Naive thymus-derived CD8-positive, alpha-beta T cell (primary cell): ENCODE results near the gene RAB33B. TPM values are rescaled to one million over a fixed set of nuclear protein-coding genes. Genes with fewer than 3 reads are reported as not detected.
A peak's percentile ranks its signal among the peaks of the same experiment; 100 is the strongest.

Experiments
- ATAC-seq, 2 donors: fragments of 150-1000 bp; cut with Tn5 transposase in 1 of 2; sonication (Bioruptor Pico), chemical (Tn5 transposase) in 1 of 2; 1 replicate in 1 of 2; 2 replicates in 1 of 2; pipeline ENCODE4 v1.10.0; 2021; ENCODE audit warnings: mild to moderate bottlenecking in 2 of 2, moderate library complexity in 2 of 2
- POLR2A ChIA-PET: fragments of 350-600 bp; sonication (Branson Sonifier 250); formaldehyde crosslinking; loops from one replicate; lab custom pipeline; 2021; ENCODE audit warnings: antibody characterized with exemption; lab: Charles Lee
- DNase-seq, 10 donors: peaks; one replicate each; pipeline versions ENCODE4 v3.0.0 to v3.0.0-alpha.2; 2020 to 2022
- H3K27ac Mint-ChIP-seq, 10 donors: one replicate each; pipeline ENCODE4 v1.8.0; 2020 to 2022; ENCODE audit warnings: mild to moderate bottlenecking in 10 of 10, mixed read lengths in 10 of 10, moderate library complexity in 4 of 10, inconsistent platforms in 1 of 10
- H3K27me3 Mint-ChIP-seq, 5 donors: one replicate each; pipeline ENCODE4 v1.8.0; 2021 to 2022; ENCODE audit warnings: mixed read lengths in 5 of 5
- H3K36me3 Mint-ChIP-seq, 3 donors: one replicate each; pipeline ENCODE4 v1.8.0; 2020 to 2022; ENCODE audit warnings: mixed read lengths in 3 of 3, mild to moderate bottlenecking in 2 of 3, inconsistent platforms in 1 of 3
- H3K4me1 Mint-ChIP-seq, 4 donors: one replicate each; pipeline ENCODE4 v1.8.0; 2021 to 2022; ENCODE audit warnings: mixed read lengths in 4 of 4
- H3K4me3 Mint-ChIP-seq, 10 donors: one replicate each; pipeline ENCODE4 v1.8.0; 2020 to 2022; ENCODE audit warnings: mild to moderate bottlenecking in 10 of 10, mixed read lengths in 10 of 10, moderate library complexity in 6 of 10, inconsistent platforms in 1 of 10
- H3K9me3 Mint-ChIP-seq, 9 donors: one replicate each; pipeline ENCODE4 v1.8.0; 2020 to 2022; ENCODE audit warnings: mixed read lengths in 9 of 9, mild to moderate bottlenecking in 3 of 9, inconsistent platforms in 1 of 9, moderate library complexity in 1 of 9
- polyA plus RNA-seq, 3 donors: library from polyadenylated mRNA; unstranded; fragments of 300-500 nt; fragmentation: Illumina TruSeq; gene quantifications; one replicate each; pipeline ENCODE4 v1.2.3, GENCODE V29; 2021
- total RNA-seq, 8 experiments: library from RNA in 2 of 8; stranded (reverse) in 2 of 8; gene quantifications; one replicate each; pipeline ENCODE4 v1.2.3 and lab custom pipeline; 2021 to 2026

RAB33B gene
- total and polyA plus RNA-seq, 5 experiments from 2014 or later = 6.4 to 13.3 (median 6.9) TPM

DNA sequence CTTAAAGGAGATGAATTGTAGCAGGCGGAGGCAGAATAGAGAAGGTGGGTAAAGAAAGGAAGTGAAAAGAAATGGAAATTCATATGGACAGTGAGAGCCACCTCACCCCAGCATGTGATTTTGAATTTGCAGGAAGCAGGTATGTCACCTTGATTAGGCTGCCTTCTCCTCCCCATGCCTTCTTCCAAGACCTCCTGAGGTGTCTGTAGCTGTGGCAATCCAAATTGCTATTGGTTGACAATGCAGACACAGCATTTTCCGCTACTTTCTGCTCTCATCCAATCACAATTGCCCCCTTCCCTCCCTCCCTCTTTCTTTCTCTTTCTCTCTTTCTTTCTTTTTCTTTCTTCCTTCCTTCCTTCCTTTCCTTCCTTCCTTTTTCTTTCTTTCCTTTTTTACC lies 38.5 kb downstream of the RAB33B start:
- Mint-ChIP-seq H3K36me3 (no peaks in the 10 kb centered on the region), H3K4me1 (no peaks in the 10 kb centered on the region)
- POLR2A ChIA-PET = no interaction called here

DNA sequence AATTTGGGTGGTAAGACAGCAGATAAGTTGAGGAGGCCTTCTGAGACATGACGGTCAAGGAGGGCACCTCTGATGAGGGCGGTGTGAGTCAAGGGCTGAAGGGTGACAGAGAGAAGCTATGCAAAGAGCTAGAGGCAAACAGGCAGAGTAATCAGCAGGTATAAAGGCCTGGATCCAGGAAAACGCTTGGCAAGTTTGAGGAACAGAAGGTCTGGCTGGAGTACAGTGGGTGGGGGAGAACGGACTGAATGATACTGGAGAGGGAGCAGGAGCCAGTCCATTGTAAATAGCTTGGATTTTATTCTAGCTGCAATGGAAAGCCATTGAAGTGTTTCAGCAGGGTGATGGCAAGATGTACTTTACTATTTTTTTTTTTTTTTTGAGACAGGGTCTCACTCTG lies 39.3 kb downstream of the RAB33B start:
- POLR2A ChIA-PET = interaction anchor here (0.5 kb wide), 1 partner anchor 158 kb away, joined by 3 read pairs; no protein-coding TSS in a partner anchor
- H3K27me3 Mint-ChIP-seq = peaks cover 0 to 11% (median 2%) of the 10 kb centered on the region in 5 donors

More for the DNA sequence above, 38.5 kb downstream of the RAB33B start:
- Mint-ChIP-seq H3K27me3 (peaks cover 0 to 11% (median 2%) of the 10 kb centered on the region in 5 donors), H3K4me3 (no peak overlapping the region), H3K27ac (no peak overlapping the region), H3K9me3 (no peaks in the 10 kb centered on the region)
- ATAC-seq = no peak
- DNase-seq = no peak

DNA sequence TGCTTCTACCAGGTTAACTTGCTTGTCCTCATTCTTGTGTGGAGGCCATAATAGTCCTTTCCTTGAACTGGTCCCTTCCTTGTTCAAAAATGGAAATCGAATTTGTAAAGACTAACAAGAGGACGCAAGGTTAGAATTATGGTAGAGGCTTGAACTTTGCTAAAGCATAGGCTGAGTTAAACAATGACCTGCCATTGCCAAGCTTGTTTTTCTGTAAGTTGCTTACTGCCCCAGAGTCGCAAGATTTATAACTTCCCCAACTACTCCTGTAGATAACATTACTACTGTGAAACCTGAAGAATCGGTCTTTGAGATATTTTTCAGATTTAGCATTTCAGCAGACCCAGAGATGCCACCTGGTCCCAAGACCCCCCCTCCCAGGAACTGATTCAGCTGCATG lies 45.3 kb downstream of the RAB33B start:
- POLR2A ChIA-PET = no interaction called here
- Mint-ChIP-seq H3K27me3 (peaks cover 0 to 23% (median 8%) of the 10 kb centered on the region in 5 donors), H3K27ac (no peak overlapping the region), H3K4me3 (no peak overlapping the region), H3K4me1 (no peaks in the 10 kb centered on the region), H3K9me3 (peaks cover 0 to 4% (median 0%) of the 10 kb centered on the region in 9 donors), H3K36me3 (peaks cover 0 to 4% (median 0%) of the 10 kb centered on the region in 3 donors)
- DNase-seq (no peak), ATAC-seq (no peak)

More for the DNA sequence above, 39.3 kb downstream of the RAB33B start:
- no peak for DNase-seq
- Mint-ChIP-seq H3K36me3 (no peaks in the 10 kb centered on the region), H3K4me3 (no peak overlapping the region), H3K27ac (no peak overlapping the region), H3K9me3 (no peaks in the 10 kb centered on the region), H3K4me1 (no peaks in the 10 kb centered on the region)
- no peak for ATAC-seq

DNA sequence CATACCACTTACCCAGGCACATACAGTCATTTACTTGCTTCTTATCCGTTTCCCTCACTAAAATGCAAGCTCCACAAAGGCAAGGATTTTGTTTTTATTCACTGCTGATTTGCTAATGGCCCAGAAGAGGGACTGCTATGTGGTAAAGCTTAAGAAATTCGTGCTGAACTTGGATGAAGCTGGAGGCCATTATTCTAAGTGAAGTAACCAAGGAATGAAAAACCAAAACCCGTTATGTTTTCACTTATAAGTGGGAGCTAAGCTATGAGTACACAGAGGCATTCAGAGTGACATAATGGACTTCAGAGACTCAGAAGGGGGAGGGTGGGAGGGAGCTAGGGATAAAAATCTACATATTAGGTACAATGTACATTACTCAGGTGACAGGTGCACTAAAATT lies 47.2 kb downstream of the RAB33B start:
- POLR2A ChIA-PET = no interaction called here
- peaks cover 0 to 23% (median 6%) of the 10 kb centered on the region in 5 donors for H3K27me3 Mint-ChIP-seq
- DNase-seq = no peak

DNA sequence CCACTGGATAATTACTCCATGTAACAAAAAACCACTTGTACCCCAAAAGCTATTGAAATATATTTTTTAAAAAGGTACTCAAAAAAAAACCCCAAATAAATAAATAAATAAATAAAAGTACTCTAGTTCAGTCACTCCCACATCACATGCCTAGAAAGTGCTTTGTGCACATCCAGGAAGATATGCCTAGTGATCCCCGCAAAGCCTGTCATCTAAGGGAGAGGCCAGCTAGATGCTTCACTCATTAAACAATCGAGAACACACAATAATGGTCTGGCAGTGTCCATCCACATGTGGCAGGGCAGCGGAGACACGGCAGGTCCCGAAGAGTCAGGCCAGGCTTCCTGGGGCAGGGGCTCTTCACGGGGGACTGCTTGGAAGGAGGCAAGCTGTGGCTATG lies 47.6 kb downstream of the RAB33B start:
- POLR2A ChIA-PET = no interaction called here
- peaks cover 0 to 4% (median 0%) of the 10 kb centered on the region in 9 donors for H3K9me3 Mint-ChIP-seq
- no peak overlapping the region for H3K4me3 Mint-ChIP-seq
- peaks cover 0 to 23% (median 6%) of the 10 kb centered on the region in 5 donors for H3K27me3 Mint-ChIP-seq
- H3K36me3 Mint-ChIP-seq = peaks cover 0 to 4% (median 0%) of the 10 kb centered on the region in 3 donors
- no peaks in the 10 kb centered on the region for H3K4me1 Mint-ChIP-seq
- ATAC-seq = no peak
- no peak for DNase-seq
- no peak overlapping the region for H3K27ac Mint-ChIP-seq

More for the DNA sequence above, 47.2 kb downstream of the RAB33B start:
- no peak overlapping the region for H3K4me3 Mint-ChIP-seq
- peaks cover 0 to 4% (median 0%) of the 10 kb centered on the region in 9 donors for H3K9me3 Mint-ChIP-seq
- no peaks in the 10 kb centered on the region for H3K4me1 Mint-ChIP-seq
- no peak overlapping the region for H3K27ac Mint-ChIP-seq
- ATAC-seq = no peak
- H3K36me3 Mint-ChIP-seq = peaks cover 0 to 4% (median 0%) of the 10 kb centered on the region in 3 donors

DNA sequence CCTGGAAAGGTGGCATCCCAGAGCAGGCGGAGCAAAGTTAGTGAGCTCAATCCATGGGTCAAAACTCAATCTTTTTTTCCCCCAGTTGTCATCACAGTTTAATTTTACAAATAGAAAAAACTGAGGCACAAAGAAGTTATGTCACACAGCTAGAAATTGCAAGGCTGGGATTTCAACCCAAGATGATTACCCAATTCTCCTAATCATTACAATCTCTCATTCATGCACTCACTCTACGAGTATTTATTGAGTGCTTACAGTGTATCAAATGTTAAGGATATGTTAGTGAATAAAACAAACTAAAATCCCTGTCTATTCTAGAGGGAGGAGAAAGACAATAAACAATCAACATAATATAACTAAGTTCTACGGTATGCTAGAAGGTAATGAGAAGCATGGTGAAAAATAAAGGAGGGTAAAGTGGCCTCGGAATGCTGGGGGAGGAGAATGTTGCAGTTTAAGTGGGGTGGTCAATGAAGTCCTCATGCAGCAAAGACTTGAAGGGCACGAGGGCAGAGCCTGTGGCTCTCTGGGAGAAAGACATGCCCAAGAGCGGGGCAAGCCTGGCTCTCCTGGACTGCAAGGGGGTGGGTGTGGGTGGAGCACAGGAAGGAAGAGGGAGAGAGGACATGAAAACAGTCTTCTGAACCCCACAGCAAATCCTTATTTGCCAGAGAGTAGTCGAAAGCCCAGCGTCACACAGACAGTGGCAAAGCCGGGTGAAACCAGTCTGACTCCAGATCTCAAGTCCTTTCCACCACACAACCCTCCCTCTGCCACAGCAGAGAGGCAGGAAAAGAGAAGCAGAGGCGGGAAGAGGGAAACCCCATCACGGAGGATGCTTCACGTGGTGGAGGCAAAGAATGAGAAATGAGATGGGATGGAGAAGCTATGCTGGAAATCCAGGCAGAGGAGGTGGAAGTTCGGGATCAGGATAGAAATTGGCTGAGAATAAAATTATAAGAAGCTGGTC lies 48.3 kb downstream of the RAB33B start:
- Mint-ChIP-seq H3K4me3 (no peak overlapping the region), H3K27me3 (peaks cover 0 to 23% (median 6%) of the 10 kb centered on the region in 5 donors), H3K4me1 (no peaks in the 10 kb centered on the region), H3K36me3 (peaks cover 0 to 4% (median 0%) of the 10 kb centered on the region in 3 donors), H3K27ac (no peak overlapping the region), H3K9me3 (peaks cover 0 to 4% (median 0%) of the 10 kb centered on the region in 9 donors)
- POLR2A ChIA-PET = no interaction called here
- DNase-seq (no peak), ATAC-seq (no peak)

DNA sequence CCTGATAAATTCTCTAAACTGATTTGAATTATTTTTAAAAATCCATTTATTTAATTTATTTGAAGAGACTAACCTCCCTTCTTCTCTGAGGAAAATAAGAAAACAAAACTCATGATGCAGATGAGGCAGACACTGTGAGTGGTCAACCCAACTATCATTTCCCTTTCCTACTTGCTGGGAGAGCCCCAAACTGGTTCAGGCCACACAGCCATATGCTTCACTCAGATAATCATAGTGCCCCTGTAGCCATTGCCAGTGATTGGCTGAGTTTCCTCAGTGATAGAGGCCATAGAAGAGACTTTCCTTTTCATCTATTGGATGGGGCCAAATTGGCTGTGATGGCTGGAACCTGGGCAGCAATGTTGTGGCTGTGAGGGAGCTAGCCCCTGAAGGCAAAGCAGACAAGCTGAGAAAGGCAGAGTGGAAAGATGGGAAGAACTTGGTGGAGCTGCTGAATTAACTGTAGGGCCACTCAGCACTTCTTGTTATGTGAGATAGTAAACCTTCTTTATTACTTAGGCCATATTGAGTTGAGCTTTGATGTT lies 49.8 kb downstream of the RAB33B start:
- no peak overlapping the region for H3K27ac Mint-ChIP-seq
- no peaks in the 10 kb centered on the region for H3K4me1 Mint-ChIP-seq
- no peak overlapping the region for H3K4me3 Mint-ChIP-seq
- H3K9me3 Mint-ChIP-seq = peaks cover 0 to 4% (median 0%) of the 10 kb centered on the region in 9 donors
- peaks cover 0 to 23% (median 6%) of the 10 kb centered on the region in 5 donors for H3K27me3 Mint-ChIP-seq
- POLR2A ChIA-PET = interaction anchor here (0.6 kb wide), 2 partner anchors 58 to 647 kb away, joined by 3 read pairs; no protein-coding TSS in a partner anchor
- ATAC-seq (no peak), DNase-seq (no peak)
- H3K36me3 Mint-ChIP-seq = peaks cover 0 to 4% (median 0%) of the 10 kb centered on the region in 3 donors

DNA sequence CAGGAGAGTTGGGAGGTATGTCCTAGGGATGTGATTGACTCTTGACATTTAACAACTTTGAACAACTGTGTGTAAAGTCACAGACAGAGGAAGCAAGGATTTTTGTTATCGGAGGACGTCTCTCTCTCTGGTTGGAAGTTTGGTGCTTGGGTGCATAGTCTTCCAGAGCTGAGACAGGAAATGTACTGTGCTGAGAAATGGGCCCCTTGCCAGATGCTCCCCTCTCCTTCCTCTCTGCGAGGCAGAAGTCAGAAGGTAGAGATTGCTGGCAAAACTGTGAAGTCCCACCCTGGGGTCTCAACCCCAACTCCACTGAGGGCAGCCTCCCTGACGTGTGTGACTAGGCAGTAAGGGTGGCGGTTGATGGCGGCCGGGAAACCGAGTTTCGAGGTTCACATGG lies 52.9 kb downstream of the RAB33B start:
- Mint-ChIP-seq H3K4me3 (no peak overlapping the region), H3K27me3 (peaks cover 0 to 11% (median 4%) of the 10 kb centered on the region in 5 donors), H3K4me1 (no peaks in the 10 kb centered on the region), H3K27ac (no peak overlapping the region), H3K9me3 (peaks cover 0 to 4% (median 0%) of the 10 kb centered on the region in 9 donors), H3K36me3 (peaks cover 0 to 4% (median 0%) of the 10 kb centered on the region in 3 donors)
- no peak for ATAC-seq
- no peak for DNase-seq
- POLR2A ChIA-PET = no interaction called here

DNA sequence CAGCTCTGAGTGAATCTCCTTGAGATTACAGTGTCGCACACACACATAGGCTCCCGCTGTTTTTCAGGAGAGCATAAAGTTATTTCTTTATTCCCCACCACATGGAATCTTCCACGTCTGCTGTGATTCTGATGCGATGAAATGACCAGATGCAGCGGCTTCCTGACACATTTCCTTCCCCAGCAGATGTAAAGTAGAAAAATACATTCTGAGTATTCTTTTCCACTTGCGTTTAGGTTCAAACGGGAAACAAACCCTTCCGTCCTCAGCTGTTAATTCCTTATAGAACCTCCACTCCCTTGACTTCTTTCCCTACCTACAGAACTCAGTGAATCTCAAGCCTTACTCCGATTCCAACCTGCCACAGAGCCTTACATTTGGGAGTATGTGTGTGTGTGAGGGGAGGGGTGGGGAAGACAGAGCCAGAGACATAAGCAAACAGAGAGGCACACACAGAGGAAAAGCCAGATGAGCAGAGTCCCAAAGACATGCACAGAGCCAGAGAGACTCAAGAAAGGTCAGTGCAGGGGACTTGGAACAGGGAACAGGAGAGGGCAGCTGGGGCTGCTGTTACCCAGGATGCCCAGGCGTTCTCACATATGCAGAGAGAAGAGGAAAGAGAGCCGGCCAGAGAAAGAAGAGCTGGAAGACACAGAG lies 54.8 kb downstream of the RAB33B start:
- Mint-ChIP-seq H3K4me1 (no peaks in the 10 kb centered on the region), H3K9me3 (peaks cover 0 to 3% (median 0%) of the 10 kb centered on the region in 9 donors), H3K27ac (peak overlapping the region in 1 of 10 donors; percentile 14), H3K36me3 (peaks cover 0 to 2% (median 0%) of the 10 kb centered on the region in 3 donors), H3K4me3 (no peak overlapping the region), H3K27me3 (no peaks in the 10 kb centered on the region)
- no peak for ATAC-seq
- no peak for DNase-seq
- POLR2A ChIA-PET = no interaction called here

DNA sequence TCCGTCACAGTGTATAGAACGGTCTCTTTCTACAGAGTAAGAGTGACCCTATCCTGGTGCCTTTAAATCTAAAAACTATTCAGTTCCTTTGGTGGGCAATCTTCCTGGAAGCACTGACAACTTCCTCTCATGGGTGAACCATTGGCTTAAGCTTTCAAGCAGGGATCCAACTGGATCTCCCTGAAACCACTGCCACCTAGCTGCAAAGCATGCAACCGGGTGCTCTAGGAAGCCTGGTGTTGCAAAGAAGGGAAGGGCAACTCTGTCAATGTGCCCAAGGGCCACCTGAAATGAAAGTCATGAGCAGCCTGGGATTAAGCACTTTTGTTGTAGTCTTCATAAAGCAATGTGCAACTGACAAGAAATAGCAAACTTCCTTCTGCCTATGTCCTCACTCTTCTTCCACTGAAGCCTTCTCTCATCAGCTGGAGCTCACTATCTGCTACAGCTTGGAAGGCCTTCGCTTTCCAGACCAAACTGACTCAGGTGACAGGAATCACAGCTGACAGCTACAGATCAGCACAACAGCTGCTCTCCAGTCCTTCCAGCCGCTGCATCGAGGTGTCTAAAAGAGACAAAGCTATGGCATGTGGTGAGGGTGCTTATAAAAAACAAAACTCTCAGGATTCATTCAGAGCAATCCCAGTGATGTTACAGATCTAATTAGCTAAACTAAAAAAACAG lies 55.9 kb downstream of the RAB33B start:
- DNase-seq (no peak), ATAC-seq (no peak)
- Mint-ChIP-seq H3K9me3 (no peaks in the 10 kb centered on the region), H3K27me3 (no peaks in the 10 kb centered on the region), H3K4me3 (no peak overlapping the region), H3K36me3 (no peaks in the 10 kb centered on the region), H3K4me1 (no peaks in the 10 kb centered on the region), H3K27ac (no peak overlapping the region)
- POLR2A ChIA-PET = no interaction called here

DNA sequence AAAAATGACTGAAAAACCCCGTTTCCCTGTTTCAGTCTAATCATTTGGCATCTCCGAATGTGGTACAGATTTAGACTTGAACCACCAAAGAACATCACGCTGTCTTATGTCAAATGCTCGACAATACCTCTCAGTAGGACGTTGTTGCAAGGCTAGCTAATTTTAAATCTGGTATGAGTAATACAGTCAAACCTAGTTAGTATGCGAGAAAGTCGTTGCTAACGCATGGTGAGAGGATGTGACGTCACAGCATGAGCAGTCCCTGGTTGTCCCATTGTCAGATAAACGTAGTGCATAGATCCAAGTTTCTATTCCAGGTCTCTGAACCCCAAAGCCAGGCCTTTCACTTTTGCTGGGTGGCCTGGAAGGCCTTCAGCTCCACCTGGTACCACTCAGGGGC lies 57.4 kb downstream of the RAB33B start:
- DNase-seq = no peak
- no peak for ATAC-seq
- Mint-ChIP-seq H3K27me3 (no peaks in the 10 kb centered on the region), H3K27ac (no peak overlapping the region), H3K36me3 (peaks cover 0 to 2% (median 0%) of the 10 kb centered on the region in 3 donors), H3K9me3 (no peaks in the 10 kb centered on the region), H3K4me1 (no peaks in the 10 kb centered on the region), H3K4me3 (no peak overlapping the region)
- POLR2A ChIA-PET = no interaction called here

DNA sequence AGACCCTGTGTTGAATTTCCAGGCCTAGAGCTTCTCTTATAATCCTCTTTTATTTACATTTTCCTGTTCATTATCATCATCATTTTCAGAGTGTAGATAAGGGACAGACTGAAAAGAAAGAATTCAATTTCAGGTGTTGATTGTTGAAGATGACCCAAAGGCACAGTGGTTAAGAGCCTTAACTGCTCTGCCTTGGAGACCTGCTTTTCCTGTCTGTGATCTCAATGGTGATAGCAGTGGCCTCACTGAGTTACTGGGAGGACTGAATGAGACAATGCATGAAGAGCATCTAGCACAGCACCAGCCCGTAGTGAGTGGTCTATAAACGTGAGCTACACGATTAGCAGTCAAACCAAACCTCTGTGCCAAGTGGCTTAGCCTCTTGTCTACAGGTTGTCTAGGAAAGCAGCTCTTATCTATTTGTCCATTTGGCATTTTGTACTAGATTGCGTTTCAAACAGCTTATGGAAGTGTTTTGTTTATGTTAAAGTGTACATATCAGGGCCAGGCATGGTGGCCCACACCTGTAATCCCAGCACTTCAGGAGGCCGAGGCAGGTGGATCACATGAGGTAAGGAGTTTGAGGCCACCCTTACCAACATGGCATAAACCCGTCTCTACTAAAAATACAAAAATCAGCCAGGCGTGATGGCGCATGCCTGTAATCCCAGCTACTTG lies 60.6 kb downstream of the RAB33B start:
- H3K36me3 Mint-ChIP-seq = peaks cover 0 to 2% (median 0%) of the 10 kb centered on the region in 3 donors
- H3K4me3 Mint-ChIP-seq = no peak overlapping the region

More for the DNA sequence above, 60.6 kb downstream of the RAB33B start:
- H3K27ac Mint-ChIP-seq = no peak overlapping the region
- H3K9me3 Mint-ChIP-seq = no peaks in the 10 kb centered on the region
- POLR2A ChIA-PET = no interaction called here
- ATAC-seq = no peak
- no peaks in the 10 kb centered on the region for H3K27me3 Mint-ChIP-seq
- DNase-seq = no peak
- H3K4me1 Mint-ChIP-seq = no peaks in the 10 kb centered on the region
